ENCODE data around the gene S1PR3.

The S1PR3 gene

GRCh38 chr9:89010526-89011111, 19.4 kb downstream of the S1PR3 start:
- no peak for TF ChIP-seq ZFX (IDR thresholded peaks at IDR 0.05; ENCODE audit: borderline replicate concordance)
- TF ChIP-seq CTCF (IDR thresholded peaks at IDR 0.05), result no peak
- no peak overlapping the region for H3K27ac ChIP-seq

- H3K27ac ChIP-seq, result no peak overlapping the region
- TF ChIP-seq ZFX (IDR thresholded peaks at IDR 0.05; ENCODE audit: borderline replicate concordance) (no peak), CTCF (IDR thresholded peaks at IDR 0.05) (no peak)
Observed at GRCh38 chr9:89011683-89012082, 20.4 kb downstream of the S1PR3 start.

GRCh38 chr9:89012294-89013042, 21.2 kb downstream of the S1PR3 start:
- H3K27ac ChIP-seq, result no peak overlapping the region
- TF ChIP-seq ZFX (IDR thresholded peaks at IDR 0.05; ENCODE audit: borderline replicate concordance) (no peak), CTCF (IDR thresholded peaks at IDR 0.05) (no peak)

- TF ChIP-seq CTCF (IDR thresholded peaks at IDR 0.05) (no peak), ZFX (IDR thresholded peaks at IDR 0.05; ENCODE audit: borderline replicate concordance) (no peak)
- H3K27ac ChIP-seq, result no peak overlapping the region
Observed at GRCh38 chr9:89013660-89014059, 22.4 kb downstream of the S1PR3 start.

- H3K27ac ChIP-seq, result no peak overlapping the region
- TF ChIP-seq ZFX (IDR thresholded peaks at IDR 0.05; ENCODE audit: borderline replicate concordance), result no peak
- TF ChIP-seq CTCF (IDR thresholded peaks at IDR 0.05), result no peak
Observed at GRCh38 chr9:89014153-89014552, 22.9 kb downstream of the S1PR3 start.

GRCh38 chr9:89015336-89015735, 24.1 kb downstream of the S1PR3 start:
- no peak for TF ChIP-seq ZFX (IDR thresholded peaks at IDR 0.05; ENCODE audit: borderline replicate concordance)
- no peak for TF ChIP-seq CTCF (IDR thresholded peaks at IDR 0.05)
- H3K27ac ChIP-seq, result no peak overlapping the region

GRCh38 chr9:89020754-89021153, 29.5 kb downstream of the S1PR3 start:
- no peak overlapping the region for H3K27ac ChIP-seq
- TF ChIP-seq CTCF (IDR thresholded peaks at IDR 0.05) (no peak), ZFX (IDR thresholded peaks at IDR 0.05; ENCODE audit: borderline replicate concordance) (no peak)

Measured in 22Rv1 (cell line).